OCI-LY1 (cell line): Measurements from ENCODE around the gene ACOT4.
"Not testable (repeated sequence)": the region's sequence is repeated elsewhere in the genome, so short reads cannot be mapped to it uniquely, and the experiment has no call there.

ENCODE experiments used
- H2AFZ ChIP-seq: fragments of 200-600 bp; sonication (generic), shearing (Covaris generic); 2 replicates; pipeline ENCODE4 v1.6.0; 2014; ENCODE audit warnings: antibody characterized with exemption, mild to moderate bottlenecking, low read length
- H3F3A ChIP-seq: fragments of 200-600 bp; sonication (generic), shearing (Covaris generic); 2 replicates; pipeline ENCODE4 v1.6.0; 2014; ENCODE audit warnings: mild to moderate bottlenecking, antibody characterized with exemption, low read length, moderate library complexity; ENCODE audit not compliant: insufficient read depth
- H3K27ac ChIP-seq: fragments of 200-600 bp; sonication (generic); 2 replicates; pipeline ENCODE4 v1.5.1; 2014; ENCODE audit warnings: low read length, mixed run types, mild to moderate bottlenecking, low read depth; ENCODE audit not compliant: poor library complexity, severe bottlenecking
- H3K27me3 ChIP-seq: fragments of 200-600 bp; sonication (generic); 2 replicates; pipeline ENCODE4 v1.6.0; 2014; ENCODE audit warnings: antibody characterized with exemption, mild to moderate bottlenecking, low read length, moderate library complexity; ENCODE audit not compliant: insufficient read depth
- H3K36me3 ChIP-seq: fragments of 200-600 bp; sonication (generic); 2 replicates; pipeline ENCODE4 v1.6.1; 2014; ENCODE audit warnings: mild to moderate bottlenecking, antibody characterized with exemption, low read length, moderate library complexity, mixed read lengths; ENCODE audit not compliant: insufficient read depth
- H3K4me1 ChIP-seq: fragments of 200-600 bp; sonication (generic); 2 replicates; pipeline ENCODE4 v1.5.1; 2014; ENCODE audit warnings: mild to moderate bottlenecking, low read length, moderate library complexity; ENCODE audit not compliant: insufficient read depth, severe bottlenecking
- H3K4me2 ChIP-seq: fragments of 200-600 bp; sonication (generic), shearing (Covaris generic); 2 replicates; pipeline ENCODE4 v1.6.1; 2014; ENCODE audit warnings: low read length
- H3K4me3 ChIP-seq: fragments of 200-600 bp; sonication (generic); 2 replicates; pipeline ENCODE4 v1.5.1; 2014; ENCODE audit warnings: low read length, low read depth, mild to moderate bottlenecking, mixed read lengths; ENCODE audit not compliant: poor library complexity, severe bottlenecking
- H3K79me2 ChIP-seq: fragments of 200-600 bp; shearing (Covaris generic); 2 replicates; pipeline ENCODE4 v1.6.1; 2016; ENCODE audit warnings: mixed run types, low read length, mixed read lengths; ENCODE audit not compliant: insufficient read depth
- H3K9ac ChIP-seq: fragments of 200-600 bp; sonication (generic), shearing (Covaris generic); 2 replicates; pipeline ENCODE4 v1.6.1; 2014; ENCODE audit warnings: mild to moderate bottlenecking, low read length, mixed read lengths
- H3K9me2 ChIP-seq: fragments of 200-600 bp; sonication (generic), shearing (Covaris generic); 2 replicates; pipeline ENCODE4 v1.6.1; 2014; ENCODE audit warnings: low read depth, mild to moderate bottlenecking, low read length, mixed read lengths
- H3K9me3 ChIP-seq: fragments of 200-600 bp; shearing (Covaris generic); 2 replicates; pipeline ENCODE4 v1.6.1; 2014; ENCODE audit warnings: low read length, mixed read lengths
- H4K20me1 ChIP-seq: fragments of 200-600 bp; sonication (generic), shearing (Covaris generic); 2 replicates; pipeline ENCODE4 v1.6.0; 2016; ENCODE audit warnings: mild to moderate bottlenecking, low read length; ENCODE audit not compliant: insufficient read depth
- EZH2 ChIP-seq: fragments of 200-600 bp; sonication (generic), shearing (Covaris generic); IDR thresholded peaks from 2 replicates; pipeline ENCODE4 v1.8.0; 2017; ENCODE audit warnings: borderline replicate concordance, mixed run types, mild to moderate bottlenecking, antibody characterized with exemption, low read length, moderate library complexity, mixed read lengths
- TF ChIP-seq, protein P1 (sequence below): fragments of 200-600 bp; sonication (generic), shearing (Covaris generic); IDR thresholded peaks from 2 replicates; pipeline ENCODE4 v1.5.1; 2017; ENCODE audit warnings: mild to moderate bottlenecking, antibody characterized with exemption, low read length, moderate library complexity, mixed read lengths

ACOT4 gene

DNA sequence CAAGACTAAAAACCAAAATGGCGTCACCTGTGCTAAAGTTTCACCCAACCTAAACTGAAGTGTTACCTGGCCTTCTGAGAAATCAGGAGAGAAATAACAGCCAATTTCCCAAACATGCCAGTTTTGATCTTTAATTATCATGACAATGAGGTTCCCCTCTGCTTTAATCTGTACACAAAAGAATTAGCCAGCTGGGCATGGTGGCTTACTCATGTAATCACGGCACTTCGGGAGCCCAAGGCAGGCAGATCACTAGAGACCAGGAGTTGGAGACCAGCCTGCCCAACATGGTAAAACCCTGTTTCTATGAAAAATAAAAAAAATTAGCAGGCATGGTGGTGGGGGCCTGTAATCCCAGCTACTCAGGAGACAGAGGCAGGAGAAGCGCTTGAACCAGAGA lies 37.8 kb upstream of the ACOT4 start:
- Histone ChIP-seq H3F3A (no peaks in the 10 kb centered on the region), H3K9ac (no peak overlapping the region), H3K79me2 (no peaks in the 10 kb centered on the region), H2AFZ (no peak overlapping the region), H3K27ac (no peak overlapping the region), H3K36me3 (no peaks in the 10 kb centered on the region), H3K4me2 (no peak overlapping the region), H3K4me3 (no peak overlapping the region), H3K27me3 (no peaks in the 10 kb centered on the region), H3K9me2 (no peaks in the 10 kb centered on the region), H3K4me1 (no peaks in the 10 kb centered on the region), H4K20me1 (no peaks in the 10 kb centered on the region), H3K9me3 (no peaks in the 10 kb centered on the region)
- TF ChIP-seq, protein P1, sequence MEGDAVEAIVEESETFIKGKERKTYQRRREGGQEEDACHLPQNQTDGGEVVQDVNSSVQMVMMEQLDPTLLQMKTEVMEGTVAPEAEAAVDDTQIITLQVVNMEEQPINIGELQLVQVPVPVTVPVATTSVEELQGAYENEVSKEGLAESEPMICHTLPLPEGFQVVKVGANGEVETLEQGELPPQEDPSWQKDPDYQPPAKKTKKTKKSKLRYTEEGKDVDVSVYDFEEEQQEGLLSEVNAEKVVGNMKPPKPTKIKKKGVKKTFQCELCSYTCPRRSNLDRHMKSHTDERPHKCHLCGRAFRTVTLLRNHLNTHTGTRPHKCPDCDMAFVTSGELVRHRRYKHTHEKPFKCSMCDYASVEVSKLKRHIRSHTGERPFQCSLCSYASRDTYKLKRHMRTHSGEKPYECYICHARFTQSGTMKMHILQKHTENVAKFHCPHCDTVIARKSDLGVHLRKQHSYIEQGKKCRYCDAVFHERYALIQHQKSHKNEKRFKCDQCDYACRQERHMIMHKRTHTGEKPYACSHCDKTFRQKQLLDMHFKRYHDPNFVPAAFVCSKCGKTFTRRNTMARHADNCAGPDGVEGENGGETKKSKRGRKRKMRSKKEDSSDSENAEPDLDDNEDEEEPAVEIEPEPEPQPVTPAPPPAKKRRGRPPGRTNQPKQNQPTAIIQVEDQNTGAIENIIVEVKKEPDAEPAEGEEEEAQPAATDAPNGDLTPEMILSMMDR, result no peak
- TF ChIP-seq EZH2, result no peak

DNA sequence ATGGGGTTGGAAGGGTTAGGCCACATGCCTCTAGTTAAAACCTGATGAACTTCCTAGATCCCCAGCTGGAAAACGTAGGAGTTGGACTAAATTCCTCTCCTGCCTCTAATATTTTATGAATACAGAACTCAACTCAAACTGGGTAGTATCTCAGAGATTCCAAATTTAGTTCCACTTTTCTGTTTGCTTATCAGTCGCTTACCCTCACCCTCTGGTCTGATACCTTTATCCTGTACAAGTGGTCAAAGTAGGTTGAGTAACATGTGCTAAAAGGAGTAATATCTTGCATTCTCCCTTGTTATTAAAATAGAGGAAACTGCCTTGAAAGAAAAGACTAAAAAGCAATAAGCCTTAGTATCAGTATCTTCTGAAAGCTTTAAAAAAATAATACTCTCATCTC lies 34.5 kb upstream of the ACOT4 start:
- not testable (repeated sequence) for H3K4me1 ChIP-seq, H3K4me3 ChIP-seq, H3F3A ChIP-seq, H3K79me2 ChIP-seq, H3K4me2 ChIP-seq, H3K9me3 ChIP-seq, H3K9ac ChIP-seq, H4K20me1 ChIP-seq, H3K27ac ChIP-seq, H3K36me3 ChIP-seq, H3K27me3 ChIP-seq, H2AFZ ChIP-seq, H3K9me2 ChIP-seq

DNA sequence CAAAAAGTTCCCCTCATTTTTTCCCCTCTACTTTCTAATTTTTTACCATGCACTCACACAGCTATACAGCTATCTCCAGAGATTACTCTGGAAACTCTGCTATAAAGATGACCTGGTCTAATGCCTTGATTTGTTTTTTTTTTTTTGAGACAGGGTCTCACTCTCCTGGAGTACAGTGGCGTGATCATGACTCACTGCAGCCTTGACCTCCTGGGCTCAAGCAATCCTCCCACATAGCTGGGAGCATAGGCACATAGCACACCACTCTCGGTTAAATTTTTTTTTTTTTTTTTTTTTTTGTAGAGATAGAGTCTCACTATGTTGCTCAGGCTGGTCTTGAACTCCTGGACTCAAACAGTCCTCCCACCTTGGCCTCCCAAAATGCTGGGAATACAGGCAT lies 33.4 kb upstream of the ACOT4 start:
- not testable (repeated sequence) for H3K79me2 ChIP-seq, H3K27ac ChIP-seq, H3K9me2 ChIP-seq, H2AFZ ChIP-seq, H3K9ac ChIP-seq, H3K36me3 ChIP-seq, H3K9me3 ChIP-seq, H3K27me3 ChIP-seq, H3K4me2 ChIP-seq, H3K4me1 ChIP-seq, H3K4me3 ChIP-seq, H3F3A ChIP-seq, H4K20me1 ChIP-seq

DNA sequence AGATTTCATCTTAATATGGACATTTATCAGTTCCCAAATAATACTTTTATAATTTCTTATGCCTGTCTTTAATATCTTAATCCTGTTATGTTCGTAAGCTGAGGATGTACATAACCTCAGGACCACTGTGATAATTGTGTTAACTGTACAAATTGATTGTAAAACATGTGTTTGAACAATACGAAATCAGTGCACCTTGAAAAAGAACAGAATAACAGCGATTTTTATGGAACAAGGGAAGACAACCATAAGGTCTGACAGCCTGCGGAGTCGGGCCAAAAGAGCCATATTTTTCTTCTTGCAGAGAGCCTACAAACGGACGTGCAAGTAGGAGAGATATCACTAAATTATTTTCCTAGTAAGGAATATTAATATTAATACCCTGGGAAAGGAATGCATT lies 29.4 kb upstream of the ACOT4 start:
- not testable (repeated sequence) for H3K27ac ChIP-seq, H3K4me2 ChIP-seq, H3K9me2 ChIP-seq, H3F3A ChIP-seq, H3K36me3 ChIP-seq, H3K9ac ChIP-seq, H4K20me1 ChIP-seq, H3K4me1 ChIP-seq, H3K4me3 ChIP-seq, H2AFZ ChIP-seq, H3K27me3 ChIP-seq, H3K79me2 ChIP-seq, H3K9me3 ChIP-seq

DNA sequence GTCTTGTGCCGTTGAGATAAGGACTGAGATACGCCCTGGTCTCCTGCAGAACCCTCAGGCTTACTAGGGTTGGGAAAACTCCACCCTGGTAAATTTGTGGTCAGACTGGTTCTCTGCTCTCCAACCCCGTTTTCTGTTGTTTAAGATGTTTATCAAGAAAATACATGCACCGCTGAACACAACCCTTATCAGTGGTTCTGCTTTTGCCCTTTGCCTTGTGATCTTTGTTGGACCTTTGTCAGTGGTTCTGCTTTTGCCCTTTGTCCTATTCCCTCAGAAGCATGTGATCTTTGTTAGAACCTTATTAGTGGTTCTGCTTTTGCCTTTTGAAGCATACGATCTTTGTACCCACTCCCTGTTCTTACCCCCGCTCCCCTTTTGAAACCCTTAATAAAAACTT lies 29.0 kb upstream of the ACOT4 start:
- H3K9me3 ChIP-seq, H3K27me3 ChIP-seq, H3K4me1 ChIP-seq, H3K79me2 ChIP-seq, H3K4me2 ChIP-seq, H3K27ac ChIP-seq, H3K9me2 ChIP-seq, H3K36me3 ChIP-seq, H3F3A ChIP-seq, H3K4me3 ChIP-seq, H2AFZ ChIP-seq, H4K20me1 ChIP-seq, H3K9ac ChIP-seq: not testable (repeated sequence)

DNA sequence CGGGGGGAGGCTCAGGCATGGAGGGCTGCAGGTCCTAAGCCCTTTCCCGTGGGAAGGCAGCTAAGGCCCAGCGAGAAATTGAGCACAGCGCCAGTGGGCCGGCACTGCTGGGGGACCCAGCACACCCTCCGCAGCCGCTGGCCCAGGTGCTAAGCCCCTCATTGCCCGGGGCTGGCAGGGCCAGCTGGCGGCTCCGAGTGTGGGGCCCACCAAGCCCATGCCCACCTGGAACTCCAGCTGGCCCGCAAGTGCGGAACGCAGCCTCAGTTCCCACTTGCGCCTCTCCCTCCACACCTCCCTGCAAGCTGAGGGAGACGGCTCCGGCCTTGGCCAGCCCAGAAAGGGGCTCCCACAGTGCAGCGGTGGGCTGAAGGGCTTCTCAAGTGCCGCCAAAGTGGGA lies 25.2 kb upstream of the ACOT4 start:
- H3K9me2 ChIP-seq, H3K9ac ChIP-seq, H4K20me1 ChIP-seq, H3F3A ChIP-seq, H3K27ac ChIP-seq, H2AFZ ChIP-seq, H3K79me2 ChIP-seq, H3K27me3 ChIP-seq, H3K4me2 ChIP-seq, H3K4me3 ChIP-seq, H3K36me3 ChIP-seq, H3K9me3 ChIP-seq: not testable (repeated sequence)
- H3K4me1 ChIP-seq, result peaks cover 27% of the 10 kb centered on the region

DNA sequence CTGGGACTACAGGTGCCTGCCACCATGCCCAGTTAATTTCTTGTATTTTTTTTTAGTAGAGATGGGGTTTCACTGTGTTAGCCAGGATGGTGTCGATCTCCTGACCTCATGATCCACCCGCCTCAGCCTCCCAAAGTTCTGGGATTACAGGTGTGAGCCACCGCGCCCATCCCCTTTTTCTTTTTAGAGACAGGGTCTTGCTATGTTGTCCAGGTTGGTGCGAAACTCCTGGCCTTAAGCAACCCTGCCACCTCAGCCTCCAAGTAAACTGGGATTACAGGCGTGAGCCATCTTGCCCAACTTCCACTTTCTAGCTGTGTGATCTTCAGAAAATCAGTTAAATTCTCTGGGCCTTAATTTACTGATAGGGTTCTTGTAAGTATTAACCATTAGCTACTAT lies 24.7 kb upstream of the ACOT4 start:
- H3K4me2 ChIP-seq, H3K9me3 ChIP-seq, H4K20me1 ChIP-seq, H3K27me3 ChIP-seq, H3K9ac ChIP-seq, H3F3A ChIP-seq, H3K27ac ChIP-seq, H3K79me2 ChIP-seq, H2AFZ ChIP-seq, H3K4me3 ChIP-seq, H3K36me3 ChIP-seq, H3K9me2 ChIP-seq: not testable (repeated sequence)
- H3K4me1 ChIP-seq, result peaks cover 27% of the 10 kb centered on the region
